ENCODE data around the gene FSTL1.

- no peak for TF ChIP-seq ATF2 (tag by site-specific recombination; IDR thresholded peaks at IDR 0.05; ENCODE audit: low read depth)
- no peak for TF ChIP-seq ZNF274 (IDR thresholded peaks at IDR 0.05; ENCODE audit: low read length)
- TF ChIP-seq ZNF274 (tag by site-specific recombination; IDR thresholded peaks at IDR 0.05; ENCODE audit: borderline replicate concordance) = no peak
Measured at GRCh38 chr3:120349855-120350125, 101.0 kb downstream of the FSTL1 start.
